Suprapubic skin (tissue), 4 donors: ENCODE measurements around the gene MAGEB17. TPM values are rescaled to one million over a fixed set of nuclear protein-coding genes. Genes with fewer than 3 reads are reported as not detected.

Experiments used
- DNase-seq, 2 donors: peaks; one replicate each; pipeline ENCODE4 v3.0.0-alpha.2; 2019; ENCODE audit warnings: low spot score in 2 of 2
- H3K27ac ChIP-seq: fragments of 200-600 bp; sonication (generic); one replicate; pipeline ENCODE4 v1.5.1; 2019
- H3K27me3 ChIP-seq: fragments of 200-600 bp; sonication (generic); one replicate; pipeline ENCODE4 v1.5.1; 2019
- H3K36me3 ChIP-seq: fragments of 200-600 bp; sonication (generic); one replicate; pipeline ENCODE4 v1.5.1; 2019
- H3K4me1 ChIP-seq: fragments of 200-600 bp; sonication (generic); one replicate; pipeline ENCODE4 v1.5.1; 2019
- H3K4me3 ChIP-seq: fragments of 200-600 bp; sonication (generic); one replicate; pipeline ENCODE4 v1.5.1; 2019; ENCODE audit warnings: mild to moderate bottlenecking
- H3K9me3 ChIP-seq: fragments of 200-600 bp; sonication (generic); one replicate; pipeline ENCODE4 v1.5.1; 2019
- EP300 ChIP-seq: sonication (generic); formaldehyde crosslinking; IDR thresholded peaks from one replicate; pipeline ENCODE4 v1.6.1; 2017; ENCODE audit warnings: antibody characterized with exemption
- POLR2A ChIP-seq, 2 donors: fragments of 450-650 bp; IDR thresholded peaks; one replicate each; pipeline ENCODE4 v1.6.1; 2017; ENCODE audit warnings: antibody characterized with exemption in 2 of 2, mild to moderate bottlenecking in 2 of 2, moderate library complexity in 2 of 2
- POLR2AphosphoS5 ChIP-seq, 3 donors: sonication (generic); formaldehyde crosslinking; IDR thresholded peaks; one replicate each; pipeline ENCODE4 v1.6.1; 2017; ENCODE audit warnings: antibody characterized with exemption in 3 of 3
- WGBS: methylation state at CpG from one replicate; pipeline ENCODE4 v1.1.5; 2018; 5-methylcytosine and 5-hydroxymethylcytosine counted together
- total RNA-seq, 4 donors: library from RNA; depleted of rRNA; stranded (reverse); fragments of >200 nt; gene quantifications; one replicate each; pipeline ENCODE4 v1.1.0, GENCODE V29; 2016
- TF ChIP-seq, protein P1 (sequence below), 2 donors: fragments of 200-600 bp in 1 of 2; fragments of 450-650 bp in 1 of 2; sonication (generic) in 1 of 2; IDR thresholded peaks; one replicate each; pipeline ENCODE4 v1.5.1; 2016 to 2019; ENCODE audit warnings: antibody characterized with exemption in 2 of 2, mild to moderate bottlenecking in 1 of 2, moderate library complexity in 1 of 2

MAGEB17 gene
- total RNA-seq, 4 donors from 2014 or later = not detected

DNA sequence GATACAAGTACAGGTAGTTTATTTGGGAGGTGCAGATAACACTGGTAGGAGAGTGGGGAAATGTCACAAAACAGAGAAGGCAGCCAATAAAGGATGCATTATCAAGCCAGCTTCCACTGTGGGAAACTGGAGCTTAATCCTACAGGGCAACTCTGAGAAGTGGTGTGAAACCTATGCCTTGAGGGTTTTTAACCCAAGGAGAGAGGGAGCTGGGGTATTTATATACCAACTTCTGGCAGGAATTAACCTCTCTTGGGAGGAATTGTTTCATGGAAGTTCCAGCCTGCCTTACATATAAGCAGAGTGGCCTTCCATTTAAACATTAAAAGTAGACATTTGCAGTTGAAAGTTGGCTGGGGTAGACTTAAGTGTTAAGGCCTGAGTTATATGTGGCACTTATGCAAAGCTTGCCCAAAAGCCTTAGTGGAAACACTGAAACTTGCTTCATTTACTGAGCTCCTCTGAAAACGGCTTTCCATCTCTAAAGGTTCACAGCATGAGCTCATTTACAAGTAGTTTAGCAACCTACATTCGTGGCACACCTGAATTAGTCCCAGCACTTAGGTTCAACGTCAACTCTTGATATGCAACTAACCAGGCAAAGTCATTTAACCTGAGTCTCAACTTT, 19.2 kb downstream of the MAGEB17 start:
- Histone ChIP-seq H3K27ac (no peak overlapping the region), H3K9me3 (no peaks in the 10 kb centered on the region), H3K27me3 (no peaks in the 10 kb centered on the region), H3K4me1 (no peaks in the 10 kb centered on the region), H3K36me3 (no peaks in the 10 kb centered on the region), H3K4me3 (no peak overlapping the region)
- 48% methylated on average over 3 of the region's 3 CpGs for WGBS
- DNase-seq = no peak
- no peak for TF ChIP-seq POLR2AphosphoS5 (IDR thresholded peaks at IDR 0.05)
- TF ChIP-seq, protein P1, sequence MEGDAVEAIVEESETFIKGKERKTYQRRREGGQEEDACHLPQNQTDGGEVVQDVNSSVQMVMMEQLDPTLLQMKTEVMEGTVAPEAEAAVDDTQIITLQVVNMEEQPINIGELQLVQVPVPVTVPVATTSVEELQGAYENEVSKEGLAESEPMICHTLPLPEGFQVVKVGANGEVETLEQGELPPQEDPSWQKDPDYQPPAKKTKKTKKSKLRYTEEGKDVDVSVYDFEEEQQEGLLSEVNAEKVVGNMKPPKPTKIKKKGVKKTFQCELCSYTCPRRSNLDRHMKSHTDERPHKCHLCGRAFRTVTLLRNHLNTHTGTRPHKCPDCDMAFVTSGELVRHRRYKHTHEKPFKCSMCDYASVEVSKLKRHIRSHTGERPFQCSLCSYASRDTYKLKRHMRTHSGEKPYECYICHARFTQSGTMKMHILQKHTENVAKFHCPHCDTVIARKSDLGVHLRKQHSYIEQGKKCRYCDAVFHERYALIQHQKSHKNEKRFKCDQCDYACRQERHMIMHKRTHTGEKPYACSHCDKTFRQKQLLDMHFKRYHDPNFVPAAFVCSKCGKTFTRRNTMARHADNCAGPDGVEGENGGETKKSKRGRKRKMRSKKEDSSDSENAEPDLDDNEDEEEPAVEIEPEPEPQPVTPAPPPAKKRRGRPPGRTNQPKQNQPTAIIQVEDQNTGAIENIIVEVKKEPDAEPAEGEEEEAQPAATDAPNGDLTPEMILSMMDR (IDR thresholded peaks at IDR 0.05) = no peak
- no peak for TF ChIP-seq POLR2A (IDR thresholded peaks at IDR 0.05)
- no peak for TF ChIP-seq EP300

DNA sequence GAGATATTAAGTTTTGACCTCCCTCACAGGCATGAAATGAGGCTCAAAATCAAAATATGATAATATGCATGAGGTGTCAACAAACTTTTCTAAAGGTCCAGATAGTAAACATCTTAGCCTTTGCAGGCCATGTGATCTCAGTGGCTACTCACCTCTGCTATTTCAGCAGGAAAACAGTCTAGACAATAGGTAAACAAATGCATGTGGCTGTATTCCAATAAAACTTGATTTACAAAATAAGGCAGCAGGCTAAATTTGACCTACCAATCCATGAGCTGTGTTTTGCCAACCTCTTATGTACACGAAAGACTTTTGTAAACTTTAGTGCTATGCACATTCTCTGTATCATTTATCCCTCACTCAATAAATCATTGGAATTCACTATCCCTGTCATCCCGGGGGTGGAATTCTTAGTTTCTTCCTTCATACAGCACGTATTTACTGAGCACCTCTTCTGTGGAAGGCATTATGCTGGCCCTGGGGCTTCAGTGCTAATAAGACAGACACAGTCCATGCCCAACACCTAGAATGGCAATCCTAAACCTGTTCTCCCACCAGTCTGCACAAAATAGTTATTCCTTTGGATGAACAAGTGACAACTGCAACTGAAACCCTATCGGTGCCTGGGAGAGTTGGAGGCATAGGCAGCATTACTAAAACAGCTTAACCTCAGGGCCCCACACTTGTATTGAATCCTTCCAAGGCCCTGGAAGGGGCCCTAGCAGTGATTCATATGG, 19.9 kb downstream of the MAGEB17 start:
- WGBS = 53% methylated on average over 4 of the region's 4 CpGs
- no peaks in the 10 kb centered on the region for H3K4me1 ChIP-seq
- H3K27ac ChIP-seq = no peak overlapping the region
- H3K9me3 ChIP-seq = no peaks in the 10 kb centered on the region
- H3K36me3 ChIP-seq = no peaks in the 10 kb centered on the region
- TF ChIP-seq, protein P1 (IDR thresholded peaks at IDR 0.05) = no peak
- TF ChIP-seq POLR2A (IDR thresholded peaks at IDR 0.05) (no peak), EP300 (no peak), POLR2AphosphoS5 (IDR thresholded peaks at IDR 0.05) (no peak)
- no peaks in the 10 kb centered on the region for H3K27me3 ChIP-seq
- no peak overlapping the region for H3K4me3 ChIP-seq
- no peak for DNase-seq

DNA sequence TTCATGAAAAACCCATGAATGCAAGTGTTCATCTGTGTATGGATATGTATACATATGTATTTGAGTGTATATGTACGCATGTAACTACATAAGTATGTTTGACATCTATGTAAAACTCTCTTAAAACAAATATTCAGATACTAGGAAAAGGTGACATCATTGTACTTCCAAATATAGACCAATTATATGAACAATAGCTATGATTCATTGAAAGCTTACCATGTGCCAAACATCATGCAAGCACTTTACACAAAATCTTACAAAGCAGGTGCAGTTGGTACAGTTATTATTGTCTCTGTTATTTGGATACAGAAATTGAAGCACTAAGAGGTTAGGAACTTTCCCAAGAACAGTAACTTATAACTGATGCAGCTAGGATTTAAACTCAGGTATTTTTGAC, 21.4 kb downstream of the MAGEB17 start:
- DNase-seq = no peak
- H3K27me3 ChIP-seq = no peaks in the 10 kb centered on the region
- no peak overlapping the region for H3K4me3 ChIP-seq
- WGBS = 86% methylated on average over 1 of the region's 1 CpG
- no peak overlapping the region for H3K27ac ChIP-seq
- TF ChIP-seq EP300 = no peak
- TF ChIP-seq POLR2A (IDR thresholded peaks at IDR 0.05) = no peak
- no peak for TF ChIP-seq POLR2AphosphoS5 (IDR thresholded peaks at IDR 0.05)
- TF ChIP-seq, protein P1 (IDR thresholded peaks at IDR 0.05) = no peak
- H3K9me3 ChIP-seq = no peaks in the 10 kb centered on the region
- no peaks in the 10 kb centered on the region for H3K4me1 ChIP-seq
- no peaks in the 10 kb centered on the region for H3K36me3 ChIP-seq

DNA sequence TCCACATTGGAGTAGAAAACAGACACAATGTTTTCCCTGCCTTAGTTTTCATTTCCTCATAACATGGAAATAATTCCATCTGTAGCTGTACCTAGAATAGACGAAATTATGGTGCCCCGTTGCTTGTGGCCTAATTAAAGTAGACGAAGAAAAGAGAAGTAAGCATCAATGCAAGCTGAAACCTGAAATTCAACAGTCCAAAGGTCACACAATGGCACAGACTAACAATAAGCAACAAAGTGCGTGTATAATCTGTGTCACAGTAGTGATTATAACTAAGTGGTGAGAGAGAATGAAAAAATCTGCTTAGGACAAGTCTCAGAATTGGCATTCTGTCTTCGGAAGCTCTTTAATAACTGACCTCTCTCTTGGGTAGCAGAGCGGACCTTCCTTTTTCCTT, 24.3 kb downstream of the MAGEB17 start:
- Histone ChIP-seq H3K27ac (no peak overlapping the region), H3K4me1 (no peaks in the 10 kb centered on the region), H3K27me3 (no peaks in the 10 kb centered on the region), H3K4me3 (no peak overlapping the region), H3K36me3 (no peaks in the 10 kb centered on the region), H3K9me3 (no peaks in the 10 kb centered on the region)
- TF ChIP-seq POLR2AphosphoS5 (IDR thresholded peaks at IDR 0.05) (no peak), POLR2A (IDR thresholded peaks at IDR 0.05) (no peak), EP300 (no peak)
- TF ChIP-seq, protein P1 (IDR thresholded peaks at IDR 0.05) = no peak
- no peak for DNase-seq
- 85% methylated on average over 6 of the region's 6 CpGs for WGBS

DNA sequence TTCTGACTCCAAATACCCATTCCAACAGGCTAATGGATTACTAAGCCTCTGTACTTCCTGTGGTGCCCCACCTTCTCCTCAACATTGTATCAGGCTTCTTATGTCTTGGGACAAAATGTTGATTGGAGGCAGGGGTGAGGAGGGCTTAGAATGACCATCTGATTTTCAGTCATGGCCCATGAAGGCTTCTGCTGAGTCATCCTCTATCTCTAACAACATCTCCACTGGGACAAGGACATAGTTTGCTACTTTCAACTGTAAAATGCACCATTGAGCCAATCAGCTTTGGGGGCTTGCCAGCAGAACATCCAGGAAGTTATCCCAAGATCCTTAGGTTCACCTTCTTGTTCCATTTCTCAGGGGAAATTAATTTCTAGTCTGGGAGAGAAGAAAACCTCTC, 29.5 kb downstream of the MAGEB17 start:
- no peak overlapping the region for H3K4me3 ChIP-seq
- no peaks in the 10 kb centered on the region for H3K27me3 ChIP-seq
- no peaks in the 10 kb centered on the region for H3K9me3 ChIP-seq
- no peaks in the 10 kb centered on the region for H3K36me3 ChIP-seq
- no peak overlapping the region for H3K27ac ChIP-seq
- TF ChIP-seq, protein P1 (IDR thresholded peaks at IDR 0.05) = no peak
- TF ChIP-seq EP300 (no peak), POLR2A (IDR thresholded peaks at IDR 0.05) (no peak), POLR2AphosphoS5 (IDR thresholded peaks at IDR 0.05) (no peak)
- no peaks in the 10 kb centered on the region for H3K4me1 ChIP-seq
- no peak for DNase-seq
